Measurements from ENCODE around the gene RAB12.

Gene RAB12

DNA sequence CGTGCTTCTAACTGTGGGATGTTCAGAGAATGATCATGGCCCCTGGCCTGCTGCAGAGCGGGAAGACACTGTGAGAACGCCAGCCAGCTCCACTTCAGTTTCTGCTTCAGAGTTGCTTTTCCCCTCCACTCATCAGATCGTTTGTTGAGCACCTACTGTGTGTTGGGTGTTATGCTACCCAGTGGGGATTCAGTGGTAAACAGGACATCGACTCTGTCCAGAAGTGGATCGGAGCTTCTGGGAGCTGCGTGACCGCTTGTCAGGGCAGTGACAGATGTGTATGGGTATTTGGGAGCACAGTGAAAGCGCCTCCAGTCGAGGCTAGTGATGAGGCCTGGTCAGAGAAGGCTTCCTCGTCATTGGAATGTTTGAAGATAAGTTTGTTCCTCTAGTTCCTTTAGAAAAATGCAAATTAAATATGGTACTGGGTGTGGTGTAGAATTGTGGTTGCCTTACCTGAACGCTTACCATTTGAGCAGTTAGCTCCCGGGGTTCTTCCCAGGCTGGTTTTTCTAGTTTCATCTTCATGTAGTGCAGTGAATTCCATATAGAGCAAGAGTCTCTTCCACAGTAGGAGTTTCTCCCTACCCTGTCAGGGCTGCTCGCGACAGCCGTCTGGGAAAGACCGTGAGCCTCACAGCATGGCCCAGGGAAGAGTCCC is 2.8 kb downstream of the RAB12 start:
- no peak overlapping the region for H3K4me3 ChIP-seq (ENCODE audit: low read depth, low read length)
- TF ChIP-seq, protein P1, sequence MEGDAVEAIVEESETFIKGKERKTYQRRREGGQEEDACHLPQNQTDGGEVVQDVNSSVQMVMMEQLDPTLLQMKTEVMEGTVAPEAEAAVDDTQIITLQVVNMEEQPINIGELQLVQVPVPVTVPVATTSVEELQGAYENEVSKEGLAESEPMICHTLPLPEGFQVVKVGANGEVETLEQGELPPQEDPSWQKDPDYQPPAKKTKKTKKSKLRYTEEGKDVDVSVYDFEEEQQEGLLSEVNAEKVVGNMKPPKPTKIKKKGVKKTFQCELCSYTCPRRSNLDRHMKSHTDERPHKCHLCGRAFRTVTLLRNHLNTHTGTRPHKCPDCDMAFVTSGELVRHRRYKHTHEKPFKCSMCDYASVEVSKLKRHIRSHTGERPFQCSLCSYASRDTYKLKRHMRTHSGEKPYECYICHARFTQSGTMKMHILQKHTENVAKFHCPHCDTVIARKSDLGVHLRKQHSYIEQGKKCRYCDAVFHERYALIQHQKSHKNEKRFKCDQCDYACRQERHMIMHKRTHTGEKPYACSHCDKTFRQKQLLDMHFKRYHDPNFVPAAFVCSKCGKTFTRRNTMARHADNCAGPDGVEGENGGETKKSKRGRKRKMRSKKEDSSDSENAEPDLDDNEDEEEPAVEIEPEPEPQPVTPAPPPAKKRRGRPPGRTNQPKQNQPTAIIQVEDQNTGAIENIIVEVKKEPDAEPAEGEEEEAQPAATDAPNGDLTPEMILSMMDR (IDR thresholded peaks at IDR 0.05; ENCODE audit: low read depth, low read length, missing control alignments) = no peak
- in situ Hi-C loops (cut with HindIII; ENCODE audit: low sequenced_read_pairs) = no loop called here
- no peak for DNase-seq (ENCODE audit: low read depth)

DNA sequence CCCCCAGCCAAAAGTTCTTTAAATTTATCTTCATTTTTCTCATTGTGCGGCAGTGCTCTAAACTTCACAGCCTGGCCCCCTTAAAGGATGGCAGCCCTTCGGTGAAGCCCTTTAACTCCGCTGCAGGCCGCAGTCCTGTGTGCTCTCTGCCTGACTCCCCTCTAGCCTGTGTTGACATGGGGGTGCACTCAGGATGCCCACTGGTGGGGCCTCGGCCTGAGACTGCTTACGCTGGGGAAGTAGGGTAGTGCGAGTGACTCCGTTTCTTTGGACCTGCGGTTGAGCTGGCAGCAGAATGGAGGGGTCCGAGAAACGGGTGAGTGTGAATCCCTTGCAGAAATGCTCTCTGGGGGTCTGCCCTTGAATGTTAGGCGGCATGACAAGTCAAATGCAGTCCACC is 5.6 kb downstream of the RAB12 start:
- in situ Hi-C loops (cut with HindIII; ENCODE audit: low sequenced_read_pairs) = no loop called here
- no peak for DNase-seq (ENCODE audit: low read depth)
- no peak overlapping the region for H3K4me3 ChIP-seq (ENCODE audit: low read depth, low read length)
- TF ChIP-seq, protein P1 (IDR thresholded peaks at IDR 0.05; ENCODE audit: low read depth, low read length, missing control alignments) = no peak

DNA sequence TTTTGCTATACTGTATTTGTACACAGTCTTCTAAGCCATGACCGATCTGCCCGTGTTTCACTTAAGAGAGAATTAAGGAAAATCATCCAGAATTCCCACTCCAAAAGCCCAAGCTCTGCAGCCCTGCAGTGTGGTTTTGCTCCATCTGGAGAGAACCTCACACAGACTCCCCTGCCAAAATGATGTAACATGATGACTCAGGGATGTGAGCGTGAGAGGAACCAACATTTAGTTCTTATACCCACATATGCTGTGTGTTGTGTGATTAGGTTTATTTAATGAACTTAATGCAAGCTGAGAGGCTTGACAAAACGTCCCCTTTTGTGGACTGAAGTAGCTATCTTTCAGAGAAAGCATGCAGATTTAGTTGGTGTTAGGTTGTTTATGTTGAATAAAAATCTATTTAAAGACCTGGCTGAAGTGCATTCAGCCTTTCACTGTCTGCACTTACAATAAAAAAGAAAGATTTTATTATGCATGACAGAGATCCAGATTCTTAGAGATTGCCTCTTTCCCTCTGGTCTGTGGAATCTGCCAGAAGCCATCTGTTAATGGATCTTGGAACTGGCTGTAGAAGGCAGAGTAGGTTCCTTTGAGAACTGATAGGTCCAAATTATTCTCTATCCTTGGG is 6.3 kb downstream of the RAB12 start:
- H3K4me3 ChIP-seq (ENCODE audit: low read depth, low read length) = no peak overlapping the region
- in situ Hi-C loops (cut with HindIII; ENCODE audit: low sequenced_read_pairs) = no loop called here
- TF ChIP-seq, protein P1 (IDR thresholded peaks at IDR 0.05; ENCODE audit: low read depth, low read length, missing control alignments) = no peak
- DNase-seq (ENCODE audit: low read depth) = peak; percentile 91

DNA sequence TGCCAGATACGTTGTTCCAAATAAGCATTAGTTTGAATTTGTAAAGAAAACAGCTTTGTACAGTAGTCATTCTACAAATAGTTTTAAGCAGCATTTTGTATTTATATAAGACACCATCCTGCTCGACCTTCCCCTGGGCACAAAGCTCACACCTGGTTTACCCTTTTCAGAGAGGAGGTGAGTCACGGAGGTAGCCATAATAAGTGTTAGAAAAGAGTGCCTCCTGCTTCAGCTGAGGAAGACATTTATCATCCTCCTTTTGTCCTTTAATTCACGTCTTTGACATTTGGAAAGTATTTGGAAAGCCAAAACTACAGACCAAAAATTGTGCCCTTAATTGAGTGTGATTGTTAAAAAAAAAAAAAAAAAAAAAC is 6.8 kb downstream of the RAB12 start:
- TF ChIP-seq, protein P1 (IDR thresholded peaks at IDR 0.05; ENCODE audit: low read depth, low read length, missing control alignments) = no peak
- in situ Hi-C loops (cut with HindIII; ENCODE audit: low sequenced_read_pairs) = no loop called here
- no peak overlapping the region for H3K4me3 ChIP-seq (ENCODE audit: low read depth, low read length)
- no peak for DNase-seq (ENCODE audit: low read depth)

DNA sequence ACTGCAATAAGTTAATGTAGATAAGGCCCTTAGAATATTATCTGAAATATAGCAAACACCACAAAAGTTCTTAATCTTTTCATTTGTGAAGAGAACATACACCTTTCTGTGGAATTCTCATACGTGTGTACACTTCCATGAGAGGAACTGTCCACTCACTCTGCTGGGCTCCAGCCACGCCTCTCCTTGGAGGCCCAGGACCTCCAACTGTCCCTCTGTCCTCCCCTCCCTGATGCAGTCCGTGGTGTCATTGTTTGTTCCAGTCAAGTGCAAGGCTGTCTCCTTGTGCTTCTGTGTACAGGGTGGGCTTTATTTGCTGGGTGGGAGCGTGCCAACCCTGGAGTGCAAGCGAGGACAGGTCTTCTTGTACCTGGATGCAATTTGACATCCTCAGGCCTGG is 8.7 kb downstream of the RAB12 start:
- in situ Hi-C loops (cut with HindIII; ENCODE audit: low sequenced_read_pairs) = no loop called here
- no peak overlapping the region for H3K4me3 ChIP-seq (ENCODE audit: low read depth, low read length)
- TF ChIP-seq, protein P1 (IDR thresholded peaks at IDR 0.05; ENCODE audit: low read depth, low read length, missing control alignments) = no peak
- no peak for DNase-seq (ENCODE audit: low read depth)

DNA sequence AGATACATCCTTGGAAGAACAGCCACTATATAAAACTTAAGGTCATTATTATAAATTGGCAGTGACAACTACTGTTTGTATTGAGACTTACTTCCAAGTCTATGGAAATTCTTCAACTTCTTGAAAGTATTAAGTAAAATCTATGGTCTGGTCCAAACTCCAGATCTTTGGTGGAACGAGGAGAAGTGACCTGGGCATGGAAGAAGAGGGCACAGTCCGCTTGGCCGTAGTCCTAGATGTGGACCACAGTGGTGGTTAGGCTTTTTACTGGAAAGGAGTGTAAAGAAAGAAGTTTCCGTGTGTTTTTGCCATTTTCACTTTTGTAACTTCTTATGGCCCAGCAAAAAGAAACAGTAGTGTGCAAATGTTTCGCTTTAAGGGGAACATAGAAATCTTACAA is 9.8 kb downstream of the RAB12 start:
- H3K4me3 ChIP-seq (ENCODE audit: low read depth, low read length) = no peak overlapping the region
- no peak for DNase-seq (ENCODE audit: low read depth)
- in situ Hi-C loops (cut with HindIII; ENCODE audit: low sequenced_read_pairs) = no loop called here
- TF ChIP-seq, protein P1 (IDR thresholded peaks at IDR 0.05; ENCODE audit: low read depth, low read length, missing control alignments) = no peak

All from astrocyte of the cerebellum (primary cell).